Upper lobe of right lung (tissue), 1 donor: ENCODE data around the gene NFIC. TPM values are rescaled to one million over a fixed set of nuclear protein-coding genes. Genes with fewer than 3 reads are reported as not detected.

Experiments
- ATAC-seq: fragments of 200-7000 bp; cut with Tn5 transposase; one replicate; pipeline ENCODE4 v1.9.1; 2020; ENCODE audit warnings: mild to moderate bottlenecking, moderate library complexity
- DNase-seq: peaks from one replicate; pipeline ENCODE4 v3.0.0-alpha.2; 2020
- H3K27ac ChIP-seq: fragments of 200-600 bp; one replicate; pipeline ENCODE4 v1.8.0; 2022
- H3K27me3 ChIP-seq: fragments of 200-600 bp; one replicate; pipeline ENCODE4 v1.8.0; 2022; ENCODE audit warnings: mild to moderate bottlenecking
- H3K36me3 ChIP-seq: fragments of 200-600 bp; one replicate; pipeline ENCODE4 v1.8.0; 2022
- H3K4me1 ChIP-seq: fragments of 200-600 bp; one replicate; pipeline ENCODE4 v1.8.0; 2022
- H3K4me3 ChIP-seq: fragments of 200-600 bp; one replicate; pipeline ENCODE4 v1.8.0; 2022; ENCODE audit warnings: mild to moderate bottlenecking
- H3K9me3 ChIP-seq: fragments of 200-600 bp; one replicate; pipeline ENCODE4 v1.8.0; 2022
- CTCF ChIP-seq: fragments of 200-600 bp; IDR thresholded peaks from one replicate; pipeline ENCODE4 v1.8.0; 2022; ENCODE audit warnings: antibody characterized with exemption
- intact Hi-C: fragments of 100-400 bp; cut with DNase I; formaldehyde crosslinking; loops from one replicate; pipeline ENCODE4 v1.11.0; 2022
- total RNA-seq: library from RNA; stranded (reverse); fragmentation: NEBNext Ultra II Directional; extraction: Animal tissue kit (Norgen Biotek cat#: 25700); gene quantifications from one replicate; pipeline ENCODE4 v1.2.1, GENCODE V29; 2021
- donor health status: DM: no; HTN: yes; CAD: no; lungs with severe emphysema.

NFIC gene
- total RNA-seq, 1 donor from 2014 or later = 150 TPM

DNA sequence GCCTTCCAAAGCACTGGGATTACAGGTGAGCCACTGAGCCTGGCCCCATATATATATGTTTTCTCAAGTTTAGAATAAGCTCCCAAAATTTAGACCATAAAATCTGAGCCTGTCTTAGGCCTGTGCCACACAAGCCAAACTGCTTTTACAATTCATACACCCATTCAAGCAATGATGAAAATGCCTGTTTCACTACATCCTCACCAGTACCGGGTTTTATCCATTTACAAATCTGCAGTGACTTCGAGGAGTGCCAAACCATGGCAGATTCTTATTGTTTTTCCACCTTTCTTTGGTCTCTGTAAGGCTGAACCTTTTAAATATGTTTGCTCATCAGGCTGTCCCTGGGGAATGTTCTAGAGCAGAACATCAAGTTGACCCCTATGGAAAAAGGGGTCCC is 9.6 kb upstream of the NFIC start:
- H3K4me1 ChIP-seq = peaks cover 11% of the 10 kb centered on the region
- H3K27me3 ChIP-seq = no peaks in the 10 kb centered on the region
- DNase-seq (no peak), ATAC-seq (no peak)
- H3K4me3 ChIP-seq = no peak overlapping the region
- no peaks in the 10 kb centered on the region for H3K36me3 ChIP-seq
- no peaks in the 10 kb centered on the region for H3K9me3 ChIP-seq
- TF ChIP-seq CTCF = no peak
- intact Hi-C loops = no loop called here
- H3K27ac ChIP-seq = no peak overlapping the region

DNA sequence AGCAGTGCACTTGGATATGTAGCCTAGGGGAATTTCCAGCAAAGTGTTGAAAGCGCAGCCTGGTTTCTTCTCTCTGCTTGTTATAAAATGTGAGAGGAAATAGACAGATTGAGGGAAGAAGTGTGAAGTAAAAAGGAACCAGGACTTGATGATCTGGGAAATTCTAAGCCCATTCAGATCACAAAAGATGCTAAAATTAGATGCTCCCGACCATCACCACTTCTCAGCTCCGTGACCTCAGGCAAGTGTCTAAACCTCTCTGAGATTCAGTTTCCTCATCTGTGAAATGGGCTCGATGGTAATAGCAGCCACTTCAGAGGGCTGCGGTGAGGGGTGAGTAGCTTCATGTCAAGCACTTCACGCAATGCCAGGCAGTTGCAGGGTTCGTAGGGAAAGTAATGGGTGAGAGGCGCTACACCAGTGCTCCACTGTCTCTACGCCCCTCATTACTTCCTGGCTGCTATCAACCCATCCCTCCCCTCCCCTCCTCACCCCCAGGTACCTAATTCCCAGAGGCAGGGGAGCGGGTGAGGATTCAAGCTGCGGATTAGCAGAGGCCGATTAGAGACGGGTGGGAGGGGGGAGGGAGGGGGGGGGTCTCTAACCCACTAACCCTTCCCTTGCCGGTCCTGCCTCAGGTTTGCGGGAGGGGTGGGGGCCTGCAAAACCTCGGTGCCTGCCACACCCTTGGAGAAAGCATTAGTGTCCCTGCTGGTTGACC is 9.0 kb upstream of the NFIC start:
- H3K4me3 ChIP-seq = no peak overlapping the region
- no peaks in the 10 kb centered on the region for H3K36me3 ChIP-seq
- no peak overlapping the region for H3K27ac ChIP-seq
- H3K9me3 ChIP-seq = no peaks in the 10 kb centered on the region
- DNase-seq = no peak
- ATAC-seq = no peak
- H3K4me1 ChIP-seq = peaks cover 11% of the 10 kb centered on the region
- TF ChIP-seq CTCF = no peak
- no peaks in the 10 kb centered on the region for H3K27me3 ChIP-seq
- intact Hi-C loops = no loop called here

- Histone ChIP-seq H3K27ac (no peak overlapping the region), H3K4me1 (peaks cover 11% of the 10 kb centered on the region), H3K9me3 (no peaks in the 10 kb centered on the region), H3K4me3 (peak overlapping the region; percentile 62), H3K36me3 (no peaks in the 10 kb centered on the region), H3K27me3 (no peaks in the 10 kb centered on the region)
- intact Hi-C loops = no loop called here
- no peak for TF ChIP-seq CTCF
- DNase-seq (no peak), ATAC-seq (no peak)
These were observed 8.2 kb upstream of the NFIC start for GRCh38 chr19:3357992-3358688.

GRCh38 chr19:3358689-3359014 is 7.7 kb upstream of the NFIC start:
- no peaks in the 10 kb centered on the region for H3K36me3 ChIP-seq
- H3K9me3 ChIP-seq = no peaks in the 10 kb centered on the region
- intact Hi-C loops = no loop called here
- H3K27me3 ChIP-seq = no peaks in the 10 kb centered on the region
- peak overlapping the region; percentile 62 for H3K4me3 ChIP-seq
- H3K4me1 ChIP-seq = peaks cover 11% of the 10 kb centered on the region
- no peak for TF ChIP-seq CTCF
- H3K27ac ChIP-seq = peak overlapping the region; percentile 72
- no peak for DNase-seq
- peak; percentile 0 for ATAC-seq

DNA sequence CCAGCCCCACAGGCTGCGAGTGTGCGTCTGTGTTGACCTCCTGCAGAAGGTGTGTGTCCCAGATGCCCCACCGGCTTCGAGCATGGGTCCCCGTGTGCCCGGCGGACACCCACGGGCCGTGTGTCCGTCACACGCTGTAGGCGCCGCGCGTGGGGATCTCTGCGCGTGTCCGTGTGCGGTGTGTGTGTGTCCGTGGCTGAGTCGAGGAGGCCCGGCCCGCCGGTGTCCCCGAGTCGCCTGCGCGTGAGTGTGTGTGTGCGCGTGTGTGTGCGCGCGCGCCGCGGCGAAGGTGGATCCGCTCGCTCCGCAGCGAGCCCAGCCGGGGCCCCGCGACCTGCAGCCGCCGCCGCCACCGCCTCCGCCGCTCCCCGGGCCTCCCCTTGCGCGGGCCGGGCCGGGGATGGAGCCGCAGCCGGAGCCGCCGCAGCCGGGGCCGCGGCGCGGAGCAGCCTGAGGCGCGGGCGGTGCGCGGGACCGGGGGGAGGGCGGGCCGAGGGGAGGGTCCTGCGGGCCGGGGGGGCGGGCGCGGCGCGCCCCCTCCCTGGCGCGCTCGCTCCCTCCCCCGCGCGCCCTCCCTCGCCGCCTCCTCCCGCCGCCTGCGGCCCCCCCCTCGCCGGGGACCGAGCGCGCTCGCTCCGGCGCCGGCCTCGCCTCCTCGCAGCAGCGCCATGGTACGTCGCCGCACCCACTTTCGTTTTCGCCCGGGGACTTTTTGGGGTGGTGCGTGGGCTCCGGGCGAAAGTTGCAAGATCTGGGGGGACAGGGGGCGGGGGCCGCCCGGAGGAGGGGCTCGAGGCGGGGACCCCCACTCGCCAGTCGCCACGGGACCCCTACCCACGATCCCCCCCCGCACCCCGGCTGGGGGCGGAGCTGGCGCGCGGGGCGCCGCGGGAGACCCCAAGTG is 7.1 kb upstream of the NFIC start:
- Histone ChIP-seq H3K9me3 (no peaks in the 10 kb centered on the region), H3K36me3 (no peaks in the 10 kb centered on the region), H3K27ac (peak overlapping the region; percentile 97), H3K4me3 (peak overlapping the region; percentile 91), H3K4me1 (peaks cover 11% of the 10 kb centered on the region), H3K27me3 (no peaks in the 10 kb centered on the region)
- peak; percentile 76 for ATAC-seq
- TF ChIP-seq CTCF = no peak
- peak; percentile 89 for DNase-seq
- intact Hi-C loops = no loop called here
